EH (cell line): Measurements from ENCODE around the gene CA9.
"Not testable (repeated sequence)": the region's sequence is repeated elsewhere in the genome, so short reads cannot be mapped to it uniquely, and the experiment has no call there.

Experiments
- DNase-seq: peaks from one replicate; pipeline ENCODE4 v3.0.0-alpha.2; 2015; ENCODE audit warnings: low read depth

CA9 gene

DNA sequence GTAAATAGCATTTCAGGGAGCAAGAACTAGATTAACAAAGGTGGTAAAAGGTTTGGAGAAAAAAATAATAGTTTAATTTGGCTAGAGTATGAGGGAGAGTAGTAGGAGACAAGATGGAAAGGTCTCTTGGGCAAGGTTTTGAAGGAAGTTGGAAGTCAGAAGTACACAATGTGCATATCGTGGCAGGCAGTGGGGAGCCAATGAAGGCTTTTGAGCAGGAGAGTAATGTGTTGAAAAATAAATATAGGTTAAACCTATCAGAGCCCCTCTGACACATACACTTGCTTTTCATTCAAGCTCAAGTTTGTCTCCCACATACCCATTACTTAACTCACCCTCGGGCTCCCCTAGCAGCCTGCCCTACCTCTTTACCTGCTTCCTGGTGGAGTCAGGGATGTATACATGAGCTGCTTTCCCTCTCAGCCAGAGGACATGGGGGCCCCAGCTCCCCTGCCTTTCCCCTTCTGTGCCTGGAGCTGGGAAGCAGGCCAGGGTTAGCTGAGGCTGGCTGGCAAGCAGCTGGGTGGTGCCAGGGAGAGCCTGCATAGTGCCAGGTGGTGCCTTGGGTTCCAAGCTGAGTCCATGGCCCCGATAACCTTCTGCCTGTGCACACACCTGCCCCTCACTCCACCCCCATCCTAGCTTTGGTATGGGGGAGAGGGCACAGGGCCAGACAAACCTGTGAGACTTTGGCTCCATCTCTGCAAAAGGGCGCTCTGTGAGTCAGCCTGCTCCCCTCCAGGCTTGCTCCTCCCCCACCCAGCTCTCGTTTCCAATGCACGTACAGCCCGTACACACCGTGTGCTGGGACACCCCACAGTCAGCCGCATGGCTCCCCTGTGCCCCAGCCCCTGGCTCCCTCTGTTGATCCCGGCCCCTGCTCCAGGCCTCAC lies at the start of gene CA9:
TSS of gene CA9 (plus strand) at position 797 of the 893 bp plus-strand sequence. CDS start at position 829, 32 bp downstream.
- peak; percentile 37 for DNase-seq

DNA sequence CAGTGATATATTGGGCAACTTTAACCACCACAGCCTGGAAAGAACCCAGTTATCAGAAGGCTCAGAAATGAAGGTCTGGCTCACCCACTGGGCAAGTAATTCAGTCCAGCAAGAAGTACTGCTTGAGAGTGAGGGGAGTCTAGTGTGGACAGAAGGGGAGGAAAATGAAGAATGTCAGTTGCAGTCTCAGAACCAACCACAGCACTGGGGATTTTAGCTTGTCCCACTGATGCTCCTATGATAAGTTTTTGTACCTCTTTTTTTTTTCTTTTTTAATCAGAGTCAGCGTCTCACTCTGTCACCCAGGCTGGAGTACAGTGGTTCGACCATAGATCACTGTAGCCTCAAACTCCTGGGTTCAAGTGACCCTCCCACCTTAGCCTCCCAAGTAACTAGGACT lies 46.2 kb upstream of the CA9 start:
- no peak for DNase-seq

DNA sequence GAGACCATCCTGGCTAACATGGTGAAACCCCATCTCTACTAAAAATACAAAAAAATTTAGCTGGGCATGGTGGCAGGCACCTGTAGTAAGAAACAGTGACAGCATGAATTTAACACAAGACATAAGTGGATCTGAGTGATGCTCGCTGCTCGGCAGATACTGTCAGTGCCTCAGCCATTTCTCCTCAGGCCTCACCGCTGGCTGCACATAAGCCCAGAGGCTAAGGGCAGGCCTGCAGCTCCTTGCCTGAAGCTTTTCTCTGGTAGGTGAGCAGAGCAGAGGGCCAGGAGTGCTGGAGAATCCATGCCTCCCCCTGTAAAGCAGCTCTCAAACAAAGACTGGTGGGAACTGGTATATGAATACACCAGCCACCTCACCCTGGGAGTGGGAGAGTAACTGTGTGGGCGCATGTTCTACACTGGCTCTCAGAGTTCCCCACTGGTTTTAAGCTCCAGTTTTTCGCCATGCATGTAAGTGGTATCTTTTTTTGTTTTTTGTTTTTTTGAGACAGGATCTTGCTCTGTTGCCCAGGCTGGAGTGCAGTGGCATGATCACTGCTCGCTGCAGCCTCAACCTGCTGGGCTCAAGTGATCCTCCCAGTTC lies 45.2 kb upstream of the CA9 start:
- no peak for DNase-seq

DNA sequence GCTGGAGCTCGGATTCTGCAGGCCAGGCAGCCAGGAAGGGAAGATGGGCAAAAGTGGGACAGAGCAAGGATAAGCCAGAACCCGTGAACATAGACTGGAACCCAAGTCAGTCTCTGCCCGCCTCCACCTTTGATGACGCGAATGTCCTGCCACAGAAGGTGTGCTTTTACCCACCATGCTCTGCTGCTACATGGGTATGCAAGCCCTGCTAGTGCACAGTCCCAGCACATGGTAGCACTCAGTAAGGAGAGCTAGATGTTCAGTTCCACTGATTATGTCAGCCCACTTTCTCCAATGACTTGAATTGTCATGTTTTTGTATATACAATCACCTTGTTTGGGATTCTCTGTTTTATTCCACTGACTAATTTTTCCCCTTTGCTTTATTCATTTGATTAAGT lies 44.1 kb upstream of the CA9 start:
- DNase-seq: no peak

DNA sequence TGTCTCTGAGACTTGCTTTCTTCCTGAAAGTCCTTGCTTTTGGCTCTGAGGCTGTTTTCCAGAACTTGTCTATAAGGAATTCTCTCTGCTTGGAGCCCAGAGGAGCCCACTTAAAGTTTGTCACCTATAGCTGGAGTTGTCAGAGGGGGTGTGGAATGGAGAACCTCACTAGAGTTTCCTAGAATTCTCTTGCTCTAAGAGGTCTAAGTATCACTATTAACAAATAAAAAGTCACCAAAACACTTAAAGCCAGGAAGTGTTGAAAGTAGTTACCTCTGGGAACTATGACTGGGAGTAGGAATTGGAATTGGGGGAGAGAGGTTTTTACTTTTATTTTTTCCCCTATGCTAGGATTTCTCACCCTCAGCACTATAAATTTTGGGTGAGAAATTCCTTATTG lies 38.0 kb upstream of the CA9 start:
- DNase-seq: no peak

DNA sequence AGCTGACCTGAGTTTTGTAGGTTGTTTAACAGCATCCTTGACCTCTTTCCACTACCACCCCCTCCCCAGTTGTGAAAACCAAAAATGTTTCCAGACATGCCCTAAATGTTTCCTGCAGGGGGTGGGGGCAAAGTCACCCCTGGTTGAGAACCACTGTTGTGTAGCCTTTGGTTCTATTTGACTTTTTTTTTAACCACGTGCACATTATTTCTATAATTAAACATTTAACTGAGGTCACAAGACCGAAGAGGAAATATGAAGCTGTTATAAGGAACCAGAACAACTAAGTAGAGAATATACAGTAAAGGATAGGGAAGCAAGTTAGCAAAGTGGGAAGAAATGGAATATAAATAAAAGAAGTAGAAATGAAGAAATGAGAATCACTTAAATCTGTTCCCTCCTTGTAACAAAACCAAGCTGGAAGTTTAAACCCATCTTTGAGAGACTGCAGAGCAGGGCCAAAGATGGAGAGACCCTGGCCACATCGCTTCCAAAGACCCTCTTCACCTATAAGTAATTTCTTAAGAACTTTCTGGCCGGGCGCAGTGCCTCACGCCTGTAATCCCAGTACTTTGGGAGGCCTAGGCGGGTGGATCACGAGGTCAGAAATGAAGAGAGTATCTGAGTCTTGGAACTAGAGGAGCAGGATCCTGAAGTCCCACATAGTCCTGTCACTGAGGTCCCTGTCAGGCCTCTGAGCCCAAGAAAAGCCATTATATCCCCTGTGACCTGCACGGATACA lies 37.4 kb upstream of the CA9 start:
- DNase-seq: no peak

DNA sequence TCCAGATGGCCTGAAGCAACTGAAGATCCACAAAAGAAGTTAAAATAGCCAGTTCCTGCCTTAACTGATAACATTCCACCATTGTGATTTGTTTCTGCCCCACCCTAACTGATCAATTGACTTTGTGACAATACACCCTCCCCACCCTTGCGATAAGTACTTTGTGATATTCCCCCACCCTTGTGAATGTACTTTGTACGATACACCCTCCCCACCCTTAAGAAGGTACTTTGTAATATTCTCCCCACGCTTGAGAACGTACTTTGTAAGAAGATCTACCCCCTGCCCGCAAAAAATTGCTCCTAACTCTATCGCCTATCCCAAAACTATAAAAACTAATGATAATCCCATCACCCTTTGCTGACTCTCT lies 36.9 kb upstream of the CA9 start:
- not testable (repeated sequence) for DNase-seq

DNA sequence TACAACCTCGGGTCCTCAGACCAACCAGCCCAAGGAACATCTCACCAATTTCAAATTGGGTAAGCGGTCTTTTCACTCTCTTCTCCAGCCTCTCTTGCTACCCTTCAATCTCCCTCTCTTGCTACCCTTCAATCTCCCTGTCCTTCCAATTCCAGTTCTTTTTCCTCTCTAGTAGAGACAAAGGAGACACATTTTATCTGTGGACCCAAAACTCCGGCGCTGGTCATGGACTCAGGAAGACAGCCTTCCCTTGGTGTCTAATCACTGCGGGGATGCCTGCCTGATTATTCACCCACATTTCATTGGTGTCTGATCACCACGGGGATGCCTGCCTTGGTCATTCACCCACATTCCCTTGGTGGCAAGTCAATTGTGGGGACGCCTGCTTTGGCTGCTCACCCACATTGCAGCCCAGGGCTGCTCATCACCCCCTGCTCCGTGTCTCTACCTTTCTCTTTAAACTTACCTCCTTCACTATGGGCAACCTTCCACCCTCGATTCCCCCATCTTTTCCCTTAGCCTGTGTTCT lies 36.2 kb upstream of the CA9 start:
- peak; percentile 46 for DNase-seq

DNA sequence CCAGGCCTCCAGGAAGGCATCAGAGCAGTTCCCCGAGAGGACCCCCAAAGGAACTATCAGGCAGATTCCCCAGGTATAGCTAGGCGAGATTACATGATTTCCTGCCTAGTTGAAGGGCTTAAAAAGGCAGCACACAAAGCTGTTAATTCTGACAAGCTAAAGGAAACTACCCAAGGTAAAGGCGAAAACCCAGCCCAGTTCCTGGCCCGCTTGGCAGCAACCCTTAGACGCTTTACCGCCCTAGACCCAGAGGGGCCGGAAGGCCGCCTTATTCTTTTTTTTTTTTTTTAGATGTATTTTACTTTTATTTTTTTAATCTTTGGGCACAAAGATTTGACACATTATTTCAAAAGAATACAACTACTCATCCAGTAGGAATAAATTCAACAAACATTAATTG lies 35.0 kb upstream of the CA9 start:
- DNase-seq: not testable (repeated sequence)

DNA sequence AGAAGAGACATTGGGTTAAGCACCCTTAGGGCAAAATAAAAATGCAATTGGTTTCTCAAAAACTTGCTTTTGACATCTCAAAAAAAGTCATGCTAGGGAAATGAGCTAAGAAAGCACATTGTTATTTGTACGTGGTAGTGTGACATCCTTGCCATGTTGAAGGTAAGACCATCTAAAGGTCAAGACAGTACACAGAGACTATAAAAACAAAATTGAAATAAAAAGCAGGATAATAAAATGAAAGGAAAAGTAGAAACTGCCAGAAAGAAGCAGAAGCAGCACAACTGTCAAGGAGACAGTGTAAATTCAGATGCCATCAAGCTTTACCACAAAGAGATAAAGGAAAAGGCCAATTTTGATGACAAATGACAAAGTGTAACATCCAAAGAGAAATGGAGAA lies 34.5 kb upstream of the CA9 start:
- peak; percentile 40 for DNase-seq

DNA sequence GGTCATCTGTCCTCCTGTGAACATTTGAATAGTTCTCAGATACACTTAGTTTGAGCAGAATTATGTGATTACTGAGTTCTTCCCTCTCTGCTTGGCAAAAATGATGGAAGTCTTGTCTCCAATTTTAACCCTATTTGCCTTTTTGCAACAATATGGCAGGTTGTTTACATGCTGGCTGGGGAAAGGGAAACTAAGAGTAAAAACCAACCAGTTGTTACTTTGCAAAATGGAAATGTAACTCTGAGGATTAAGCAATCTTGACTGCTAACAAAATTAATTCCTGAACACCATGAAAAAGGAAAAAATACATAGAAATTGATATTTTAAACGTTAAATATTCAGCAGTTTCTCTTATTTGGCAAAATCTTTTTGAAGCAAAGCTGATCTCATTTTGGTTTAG lies 34.1 kb upstream of the CA9 start:
- no peak for DNase-seq

DNA sequence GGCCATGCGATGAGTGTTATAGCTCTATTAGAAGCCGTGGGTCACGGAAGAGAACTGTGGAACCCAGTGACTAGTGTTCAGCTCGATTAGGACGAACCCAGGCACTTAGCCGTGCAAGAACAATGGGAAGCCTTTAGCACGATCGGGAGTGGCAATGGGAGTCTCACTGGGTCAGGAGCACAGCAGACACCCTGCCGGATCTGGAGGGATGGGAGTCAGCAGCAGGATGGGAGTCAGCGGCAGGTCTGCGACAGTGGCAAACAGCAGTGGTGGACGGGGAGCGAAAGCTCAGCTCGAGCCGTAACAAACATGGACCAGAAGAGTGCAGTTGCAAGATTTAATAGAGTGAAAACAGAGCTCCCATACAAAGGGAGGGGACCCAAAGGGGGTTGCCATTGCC lies 33.3 kb upstream of the CA9 start:
- not testable (repeated sequence) for DNase-seq

DNA sequence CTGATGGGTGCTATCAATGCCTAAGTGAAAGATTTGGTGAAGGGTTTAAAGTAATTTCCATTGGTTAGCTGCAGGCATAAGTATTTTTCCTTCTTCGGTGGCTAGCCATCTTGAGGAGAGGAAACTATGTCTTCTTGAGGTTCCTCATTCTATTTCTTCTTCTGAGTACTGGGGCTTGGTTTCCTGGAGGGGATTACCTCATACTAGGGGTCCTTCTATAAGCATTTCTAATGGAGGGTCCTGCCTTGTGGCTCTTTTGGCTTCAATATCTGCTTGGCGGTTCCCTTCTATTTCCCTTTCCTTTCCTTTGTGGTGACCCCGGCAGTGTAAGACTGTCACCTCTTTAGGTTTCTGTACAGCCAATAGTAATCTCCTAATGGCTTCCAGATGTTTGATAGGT lies 32.2 kb upstream of the CA9 start:
- not testable (repeated sequence) for DNase-seq

DNA sequence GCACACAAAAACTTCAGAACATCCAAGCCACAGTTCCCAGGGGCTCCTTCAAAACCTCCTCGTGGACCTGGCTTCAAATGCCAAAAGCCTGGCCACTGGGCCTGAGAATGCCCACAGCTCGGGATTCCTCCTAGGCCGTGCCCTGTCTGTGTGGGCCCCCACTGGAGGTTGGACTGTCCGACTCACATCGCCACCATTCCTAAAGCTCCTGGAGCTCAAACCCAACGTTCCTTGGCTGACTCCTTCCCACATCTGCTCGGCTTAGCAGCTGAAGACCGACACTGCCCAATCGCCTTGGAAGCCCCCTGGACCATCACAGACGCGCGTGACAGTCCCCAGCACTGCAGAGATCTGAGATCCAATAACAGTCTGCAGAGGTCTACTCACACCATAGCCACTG lies 30.7 kb upstream of the CA9 start:
- no peak for DNase-seq

DNA sequence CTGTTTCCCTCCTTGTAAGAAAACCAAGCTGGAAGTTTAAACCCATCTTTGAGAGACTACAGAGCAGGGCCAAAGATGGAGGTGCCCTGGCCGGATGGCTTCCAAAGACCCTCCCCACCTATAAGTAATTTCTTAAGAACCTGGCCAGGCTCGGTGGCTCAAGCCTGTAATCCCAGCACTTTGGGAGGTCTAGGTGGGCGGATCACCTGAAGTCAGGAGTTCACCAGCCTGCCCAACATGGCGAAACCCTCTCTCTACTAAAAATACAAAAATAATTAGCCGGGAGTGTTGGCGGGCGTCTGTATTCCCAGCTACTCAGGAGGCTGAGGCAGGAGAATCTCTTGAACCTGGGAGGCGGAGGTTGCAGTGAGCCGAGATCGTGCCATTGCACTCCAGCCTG lies 28.0 kb upstream of the CA9 start:
- DNase-seq: not testable (repeated sequence)

DNA sequence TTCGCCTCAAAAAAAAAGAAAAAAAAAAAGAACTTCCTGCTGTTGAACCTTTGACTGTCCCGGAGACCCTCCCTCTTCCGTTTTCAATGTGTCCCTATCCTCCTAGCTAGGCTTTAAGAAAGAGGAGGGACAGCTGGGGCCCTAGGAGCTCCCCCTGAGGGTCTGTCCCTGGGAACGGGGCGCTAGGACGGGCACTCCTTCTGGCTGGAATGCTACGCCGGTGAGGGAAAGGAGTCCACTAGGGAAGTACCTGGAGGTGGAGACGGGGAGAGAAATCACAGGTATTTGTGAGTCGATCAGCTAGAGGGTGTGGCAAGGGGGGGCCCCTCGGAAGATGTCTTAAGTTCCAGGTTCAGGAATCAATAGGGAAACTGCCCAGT lies 27.6 kb upstream of the CA9 start:
- DNase-seq: no peak

DNA sequence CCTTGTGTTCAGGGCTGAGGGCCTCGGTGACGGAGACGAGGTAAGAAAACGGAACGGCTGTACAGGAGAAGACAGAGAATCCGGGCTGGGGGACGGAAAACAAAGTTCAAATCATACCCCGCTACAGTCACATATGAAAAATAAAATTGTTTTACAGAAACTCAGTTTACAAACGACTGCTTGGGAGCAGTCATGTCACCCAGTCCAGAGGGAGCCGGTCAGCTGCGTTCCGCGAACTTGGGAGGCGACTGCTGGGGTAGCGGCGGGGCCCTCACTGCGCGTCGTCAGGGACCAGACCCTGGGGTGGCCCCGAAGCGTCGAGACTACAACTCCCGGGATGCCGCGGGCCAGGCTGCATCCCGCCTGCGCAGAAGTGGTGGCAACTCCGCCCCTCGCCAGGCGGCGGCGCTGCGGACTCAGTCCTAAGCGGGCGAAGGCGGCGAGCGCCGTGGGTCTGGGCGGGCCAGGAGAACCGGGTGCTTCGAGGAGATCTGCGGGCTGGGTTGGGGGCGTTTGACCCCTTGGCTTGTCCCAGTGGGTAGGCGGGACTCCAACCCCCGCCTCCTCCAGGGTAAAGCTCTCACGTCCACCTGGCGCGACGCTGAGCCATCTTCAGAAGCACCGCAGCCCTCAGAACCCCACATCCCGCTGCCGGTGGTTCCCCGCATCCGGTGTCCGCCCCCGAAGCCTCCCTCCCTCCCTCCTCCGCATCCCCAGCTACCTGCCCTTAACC lies 27.0 kb upstream of the CA9 start:
- DNase-seq: peak; percentile 87

DNA sequence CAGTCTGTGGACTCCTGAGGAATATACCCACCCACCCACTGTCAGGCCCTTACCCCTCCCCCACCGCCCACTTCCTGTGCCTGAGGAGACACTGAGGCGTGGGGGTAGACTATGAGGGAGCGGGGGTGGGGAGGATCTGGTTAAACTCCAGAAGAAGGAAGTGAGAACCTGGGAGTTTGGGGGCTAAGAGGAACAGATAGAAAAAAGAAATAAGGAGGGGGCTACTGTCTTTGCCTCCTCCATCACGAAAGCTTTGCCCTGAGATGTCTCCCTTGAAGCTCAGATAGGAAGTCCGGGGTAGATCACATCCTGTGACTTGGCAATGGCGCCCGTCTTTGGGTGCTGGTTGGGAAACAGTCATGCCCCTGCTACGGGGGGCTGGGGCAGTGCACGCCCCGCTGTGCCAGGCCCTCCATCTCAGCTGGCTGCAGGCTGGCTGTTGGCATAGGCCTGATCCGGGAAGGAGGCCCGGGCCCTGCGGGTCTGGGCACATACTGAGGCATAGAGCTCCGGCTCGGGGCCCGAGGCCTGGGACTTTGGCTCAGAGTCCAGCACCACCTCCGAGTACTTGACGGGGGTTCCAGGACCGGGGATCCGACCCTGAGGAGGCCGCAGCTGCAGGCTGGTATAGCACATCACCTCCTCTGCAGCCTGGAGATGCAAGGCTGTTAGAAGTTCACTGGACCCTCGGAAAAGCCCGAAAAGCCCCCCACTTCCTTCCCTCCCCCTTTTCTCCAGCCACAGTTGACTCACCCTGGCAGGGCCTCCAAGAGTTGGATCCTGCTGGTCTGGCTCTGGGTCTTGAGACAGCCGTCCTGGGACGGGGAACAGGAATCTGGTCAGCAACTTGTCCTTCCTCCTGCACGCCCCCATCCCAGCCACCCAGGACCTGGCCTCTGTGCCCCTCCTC lies 24.0 kb upstream of the CA9 start:
- no peak for DNase-seq

DNA sequence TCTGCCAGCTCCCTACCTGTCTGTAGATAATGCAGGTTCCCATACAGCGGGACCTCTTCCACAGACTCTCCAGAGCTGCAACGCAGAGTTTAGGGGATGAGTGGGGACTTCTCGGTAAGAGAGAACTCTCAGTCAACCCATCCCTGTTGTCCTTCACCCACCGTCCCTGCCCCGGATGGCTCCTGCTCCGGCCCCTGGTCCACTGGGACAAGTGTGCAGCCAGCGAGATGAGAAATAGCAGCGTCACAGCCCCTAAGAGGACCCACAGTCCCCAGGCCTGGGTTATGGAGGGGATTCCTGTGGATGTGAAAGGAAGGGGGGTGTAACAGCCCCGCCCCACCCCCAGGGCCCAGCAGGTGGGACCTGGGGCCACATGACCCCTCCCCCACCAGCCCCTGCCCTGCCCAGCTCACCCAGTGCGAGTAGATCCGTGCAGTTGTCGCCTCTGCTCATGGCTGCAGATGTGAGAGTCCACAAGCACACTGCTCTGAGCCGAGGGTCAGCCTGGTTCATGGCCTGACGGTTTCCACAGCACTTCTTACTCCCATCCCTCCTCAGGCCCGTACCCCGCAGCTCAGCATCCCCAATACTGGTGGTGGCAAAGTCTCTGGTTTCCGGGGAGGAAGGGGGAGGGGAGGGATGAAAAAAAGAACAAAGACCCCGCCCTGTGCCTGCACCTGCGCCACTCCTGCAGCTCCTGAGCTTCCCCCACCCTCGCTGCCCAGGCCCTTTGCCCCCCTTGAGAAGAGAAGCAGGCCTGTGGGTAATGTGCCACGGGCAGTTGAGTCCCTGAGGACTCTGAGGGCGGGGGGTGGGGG lies 23.2 kb upstream of the CA9 start, which contains the start of gene SIT1:
TSS of gene SIT1 (minus strand) at position 591 of the 818 bp plus-strand sequence. CDS start at position 513, 78 bp downstream.
- DNase-seq: no peak
